Chondrocyte (in vitro differentiated cells): ENCODE results near the gene SUSD5. TPM values are rescaled to one million over a fixed set of nuclear protein-coding genes. Genes with fewer than 3 reads are reported as not detected.

Experiments
- DNase-seq: peaks from one replicate; pipeline ENCODE4 v3.0.0; 2021; ENCODE audit warnings: mixed read lengths, low spot score
- H3K27ac Mint-ChIP-seq: one replicate; pipeline ENCODE4 v1.8.0; 2021; ENCODE audit warnings: mild to moderate bottlenecking, moderate library complexity, mixed read lengths; ENCODE audit not compliant: unreplicated experiment
- H3K27me3 Mint-ChIP-seq: 2 replicates; pipeline ENCODE4 v1.8.0; 2021; ENCODE audit warnings: low read depth, mixed read lengths
- H3K36me3 Mint-ChIP-seq: 2 replicates; pipeline ENCODE4 v1.8.0; 2021; ENCODE audit warnings: low read depth, mixed read lengths
- H3K4me1 Mint-ChIP-seq: 2 replicates; pipeline ENCODE4 v1.8.0; 2021; ENCODE audit warnings: low read depth, mild to moderate bottlenecking, mixed read lengths
- H3K4me3 Mint-ChIP-seq: one replicate; pipeline ENCODE4 v1.8.0; 2021; ENCODE audit warnings: mild to moderate bottlenecking, moderate library complexity, mixed read lengths; ENCODE audit not compliant: unreplicated experiment
- H3K9me3 Mint-ChIP-seq: 2 replicates; pipeline ENCODE4 v1.8.0; 2021; ENCODE audit warnings: low read depth, mixed read lengths
- CTCF ChIP-seq: fragments of 200-600 bp; sonication (generic); IDR thresholded peaks from 2 replicates; pipeline ENCODE4 v1.5.0; 2021; ENCODE audit warnings: antibody characterized with exemption, mild to moderate bottlenecking, moderate library complexity
- total RNA-seq: library from RNA; stranded (reverse); gene quantifications from 3 replicates; pipeline ENCODE4 v1.2.1, GENCODE V29; 2021

The SUSD5 gene
- total RNA-seq, 1 donor from 2014 or later: 55.6 TPM

DNA sequence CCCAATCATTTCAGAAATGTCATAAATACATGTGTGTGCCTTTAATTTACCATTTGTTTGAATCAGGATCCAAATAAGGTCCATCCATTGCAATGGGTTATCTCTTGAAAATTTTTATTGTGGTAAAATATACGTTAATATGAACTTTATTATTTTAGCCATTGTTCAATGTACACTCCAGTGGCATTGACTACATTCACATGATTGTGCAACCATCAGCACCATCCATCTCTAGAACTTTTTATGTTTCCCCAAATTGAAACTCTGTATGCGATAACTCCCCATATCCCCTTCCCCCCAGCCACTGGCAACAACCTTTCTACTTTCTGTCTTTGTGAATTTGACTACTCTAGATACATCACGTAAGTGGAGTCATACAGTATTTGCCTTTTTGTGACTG lies 92.8 kb downstream of the SUSD5 start:
- no peak for DNase-seq
- Mint-ChIP-seq H3K36me3 (peaks cover 30% of the 10 kb centered on the region), H3K9me3 (no peaks in the 10 kb centered on the region), H3K4me1 (no peaks in the 10 kb centered on the region), H3K27me3 (no peaks in the 10 kb centered on the region), H3K4me3 (no peak overlapping the region), H3K27ac (no peak overlapping the region)
- no peak for TF ChIP-seq CTCF

GRCh38 chr3:33124638-33125037 lies 94.0 kb downstream of the SUSD5 start:
- no peak for DNase-seq
- Mint-ChIP-seq H3K27me3 (no peaks in the 10 kb centered on the region), H3K36me3 (peaks cover 32% of the 10 kb centered on the region), H3K4me1 (peaks cover under 1% of the 10 kb centered on the region), H3K4me3 (no peak overlapping the region), H3K27ac (no peak overlapping the region), H3K9me3 (no peaks in the 10 kb centered on the region)
- no peak for TF ChIP-seq CTCF

- no peaks in the 10 kb centered on the region for H3K9me3 Mint-ChIP-seq
These were observed 95.6 kb downstream of the SUSD5 start for GRCh38 chr3:33122991-33123390.

GRCh38 chr3:33119891-33120290 lies 98.7 kb downstream of the SUSD5 start:
- no peak for TF ChIP-seq CTCF
- H3K4me1 Mint-ChIP-seq: peaks cover 43% of the 10 kb centered on the region
- peaks cover 15% of the 10 kb centered on the region for H3K36me3 Mint-ChIP-seq
- DNase-seq: no peak
- H3K9me3 Mint-ChIP-seq: no peaks in the 10 kb centered on the region
- H3K27me3 Mint-ChIP-seq: no peaks in the 10 kb centered on the region
- no peak overlapping the region for H3K27ac Mint-ChIP-seq
- H3K4me3 Mint-ChIP-seq: no peak overlapping the region

More at GRCh38 chr3:33122991-33123390, 95.6 kb downstream of the SUSD5 start:
- Mint-ChIP-seq H3K27ac (no peak overlapping the region), H3K27me3 (no peaks in the 10 kb centered on the region), H3K4me3 (no peak overlapping the region), H3K36me3 (peaks cover 28% of the 10 kb centered on the region), H3K4me1 (peaks cover 15% of the 10 kb centered on the region)
- no peak for DNase-seq
- TF ChIP-seq CTCF: no peak

GRCh38 chr3:33117461-33117860 lies 101.1 kb downstream of the SUSD5 start:
- Mint-ChIP-seq H3K4me3 (no peak overlapping the region), H3K36me3 (peaks cover 9% of the 10 kb centered on the region), H3K9me3 (no peaks in the 10 kb centered on the region), H3K27me3 (no peaks in the 10 kb centered on the region), H3K27ac (no peak overlapping the region), H3K4me1 (peaks cover 51% of the 10 kb centered on the region)
- TF ChIP-seq CTCF: no peak
- no peak for DNase-seq
